Neural cell (in vitro differentiated cells): ENCODE measurements around the gene RBM38. TPM values are rescaled to one million over a fixed set of nuclear protein-coding genes. Genes with fewer than 3 reads are reported as not detected.

ENCODE experiments used
- H2AFZ ChIP-seq: fragments of 200-600, 300-800 bp; sonication (generic), shearing (Covaris generic); 2 replicates; pipeline ENCODE4 v1.6.0; 2014; ENCODE audit warnings: low read depth, mild to moderate bottlenecking, antibody characterized with exemption, low read length, moderate library complexity
- H3F3A ChIP-seq: fragments of 200-600 bp; shearing (Covaris generic); 2 replicates; pipeline ENCODE4 v1.6.1; 2016; ENCODE audit warnings: mild to moderate bottlenecking, moderate library complexity, mixed read lengths, antibody characterized with exemption, low read length; ENCODE audit not compliant: insufficient read depth, poor library complexity, severe bottlenecking
- H3K27ac ChIP-seq: fragments of 200-600, 300-800 bp; sonication (generic), shearing (Covaris generic); 2 replicates; pipeline ENCODE4 v1.5.1; 2014; ENCODE audit warnings: mild to moderate bottlenecking, low read length, moderate library complexity
- H3K27me3 ChIP-seq: fragments of 300-800, 200-600 bp; sonication (generic), shearing (Covaris generic); 2 replicates; pipeline ENCODE4 v1.6.0; 2014; ENCODE audit warnings: mild to moderate bottlenecking, low read depth, low read length, moderate library complexity; ENCODE audit not compliant: insufficient read depth
- H3K36me3 ChIP-seq: fragments of 300-800, 200-600 bp; sonication (generic), shearing (Covaris generic); 2 replicates; pipeline ENCODE4 v1.5.1; 2014; ENCODE audit warnings: mild to moderate bottlenecking, antibody characterized with exemption, low read length, moderate library complexity; ENCODE audit not compliant: insufficient read depth
- H3K4me2 ChIP-seq: fragments of 300-800, 200-600 bp; sonication (generic), shearing (Covaris generic); 2 replicates; pipeline ENCODE4 v1.6.0; 2014; ENCODE audit warnings: mild to moderate bottlenecking, low read length
- H3K4me3 ChIP-seq: fragments of 300-800, 200-600 bp; sonication (generic), shearing (Covaris generic); 2 replicates; pipeline ENCODE4 v1.5.1; 2014; ENCODE audit warnings: mild to moderate bottlenecking, low read length, moderate library complexity
- H3K79me2 ChIP-seq: fragments of 200-600 bp; shearing (Covaris generic); replicated peaks from 2 replicates; pipeline ENCODE4 v1.6.0; 2014; ENCODE audit warnings: mild to moderate bottlenecking, low read length, moderate library complexity; ENCODE audit not compliant: insufficient read depth
- H3K9ac ChIP-seq: fragments of 300-800, 200-600 bp; sonication (generic), shearing (Covaris generic); 2 replicates; pipeline ENCODE4 v1.6.1; 2016; ENCODE audit warnings: mild to moderate bottlenecking, low read length, mixed read lengths
- H3K9me2 ChIP-seq: fragments of 200-600 bp; shearing (Covaris generic); 2 replicates; pipeline ENCODE4 v1.6.1; 2016; ENCODE audit warnings: mild to moderate bottlenecking, low read length, mixed read lengths; ENCODE audit not compliant: insufficient read depth
- H3K9me3 ChIP-seq: fragments of 200-600, 300-800 bp; sonication (generic), shearing (Covaris generic); 2 replicates; pipeline ENCODE4 v1.6.1; 2016; ENCODE audit warnings: mild to moderate bottlenecking, mixed run types, low read length, moderate library complexity, mixed read lengths
- H4K20me1 ChIP-seq: fragments of 200-600 bp; shearing (Covaris generic); 2 replicates; pipeline ENCODE4 v1.6.1; 2016; ENCODE audit warnings: mild to moderate bottlenecking, mixed run types; ENCODE audit not compliant: insufficient read depth
- CTCF ChIP-seq: fragments of 450-650 bp; IDR thresholded peaks from 2 replicates; pipeline ENCODE4 v1.5.1; 2014; ENCODE audit warnings: antibody characterized with exemption, mild to moderate bottlenecking, moderate library complexity; ENCODE audit not compliant: poor library complexity, severe bottlenecking
- EP300 ChIP-seq: fragments of 450-650 bp; conservative IDR thresholded peaks from 2 replicates; pipeline ENCODE4 v1.6.1; 2014; ENCODE audit warnings: antibody characterized with exemption, mild to moderate bottlenecking, moderate library complexity; ENCODE audit not compliant: poor library complexity, severe bottlenecking
- EZH2 ChIP-seq: fragments of 200-600, 300-800 bp; shearing (Covaris generic), sonication (generic); IDR thresholded peaks from 2 replicates; pipeline ENCODE4 v1.6.1; 2014; ENCODE audit warnings: antibody characterized with exemption, low read length, borderline replicate concordance, mild to moderate bottlenecking; ENCODE audit not compliant: insufficient read depth, poor library complexity, severe bottlenecking
- MXI1 ChIP-seq: fragments of 450-650 bp; conservative IDR thresholded peaks from 2 replicates; pipeline ENCODE4 v1.6.1; 2014; ENCODE audit warnings: antibody characterized with exemption, mild to moderate bottlenecking; ENCODE audit not compliant: poor library complexity, severe bottlenecking
- POLR2AphosphoS5 ChIP-seq: IDR thresholded peaks from 2 replicates; pipeline ENCODE4 v1.6.1; 2012
- RAD21 ChIP-seq: fragments of 450-650 bp; conservative IDR thresholded peaks from 2 replicates; pipeline ENCODE4 v1.6.1; 2014; ENCODE audit warnings: antibody characterized with exemption, mild to moderate bottlenecking, moderate library complexity
- REST ChIP-seq: IDR thresholded peaks from 2 replicates; pipeline ENCODE4 v1.6.1; 2012; ENCODE audit warnings: borderline replicate concordance
- SMC3 ChIP-seq: fragments of 450-650 bp; conservative IDR thresholded peaks from 2 replicates; pipeline ENCODE4 v1.6.1; 2014; ENCODE audit warnings: antibody characterized with exemption, mild to moderate bottlenecking, moderate library complexity; ENCODE audit not compliant: poor library complexity
- TAF1 ChIP-seq: IDR thresholded peaks from 2 replicates; pipeline ENCODE4 v1.6.1; 2012; ENCODE audit warnings: low read depth
- polyA plus RNA-seq: library from polyadenylated mRNA; depleted of rRNA; stranded (reverse); fragments of >200 nt; gene quantifications from 2 replicates; pipeline ENCODE4 v1.2.3, GENCODE V29; 2014

RBM38 gene
- polyA plus RNA-seq, 1 donor from 2014 or later, result 19.0 TPM

DNA sequence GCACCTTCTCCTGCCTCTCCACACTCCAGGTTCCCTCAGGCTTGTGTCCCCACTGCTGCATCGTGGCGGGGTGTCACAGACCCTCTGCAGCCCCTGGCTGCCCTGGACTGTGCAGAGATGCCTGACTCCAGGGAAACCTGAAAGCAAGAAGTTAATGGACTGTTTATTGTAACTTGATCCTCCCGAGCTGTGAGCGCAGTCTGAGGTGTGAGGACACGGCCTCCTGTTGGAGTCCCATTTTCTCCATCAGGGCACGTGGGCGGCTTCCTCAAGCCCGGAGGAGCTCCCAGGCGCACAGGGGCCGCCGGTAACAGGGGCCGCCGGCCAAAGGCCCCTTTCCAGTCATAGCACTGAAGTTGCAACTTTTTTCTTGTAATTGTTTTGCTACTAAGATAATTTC, 16.9 kb downstream of the RBM38 start:
- H3F3A ChIP-seq, result no peaks in the 10 kb centered on the region
- no peaks in the 10 kb centered on the region for H3K36me3 ChIP-seq
- TF ChIP-seq EZH2, result no peak
- no peak overlapping the region for H3K4me2 ChIP-seq
- H3K9me2 ChIP-seq, result no peaks in the 10 kb centered on the region
- no peak overlapping the region for H3K27ac ChIP-seq
- no peaks in the 10 kb centered on the region for H3K9me3 ChIP-seq
- no peak overlapping the region for H3K9ac ChIP-seq
- no peaks in the 10 kb centered on the region for H4K20me1 ChIP-seq
- H2AFZ ChIP-seq, result no peak overlapping the region
- no peak overlapping the region for H3K4me3 ChIP-seq
- no peaks in the 10 kb centered on the region for H3K79me2 ChIP-seq
- no peaks in the 10 kb centered on the region for H3K27me3 ChIP-seq

DNA sequence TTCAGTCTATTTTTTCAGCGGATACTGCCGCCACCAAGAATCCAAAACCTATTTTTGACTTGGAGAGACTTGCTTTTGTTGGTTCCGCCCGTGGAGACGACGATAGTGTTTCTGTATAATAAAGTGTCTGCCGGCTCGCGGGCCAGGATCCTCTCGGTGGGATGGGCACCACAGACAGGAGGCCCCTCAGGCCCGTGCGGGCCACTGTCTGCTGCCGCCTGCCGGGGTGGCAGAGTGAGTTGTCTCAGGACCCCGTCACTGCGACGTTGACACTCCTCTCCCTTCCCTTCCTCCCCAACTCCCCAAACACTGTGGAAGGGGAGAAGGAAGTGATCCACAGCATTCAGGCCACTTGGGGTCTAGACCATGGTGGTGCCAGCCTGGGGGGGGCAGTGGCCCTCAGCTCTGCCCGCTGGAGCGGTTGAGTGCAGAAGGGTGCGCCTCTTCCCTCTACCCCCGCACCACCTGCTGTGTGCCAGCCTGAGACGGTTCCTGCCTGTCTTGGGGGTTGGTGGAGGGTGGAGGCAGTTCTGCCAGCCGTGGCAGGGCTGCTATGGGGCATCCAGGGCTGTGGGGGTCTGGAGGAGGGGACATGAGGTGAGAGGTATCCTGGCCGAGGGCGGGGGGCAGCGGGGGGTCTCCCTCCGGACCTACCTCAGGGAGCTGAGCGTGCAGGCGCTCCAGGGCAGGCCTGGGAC, 17.5 kb downstream of the RBM38 start:
- H3K9me2 ChIP-seq, result no peaks in the 10 kb centered on the region
- no peak overlapping the region for H3K4me2 ChIP-seq
- no peaks in the 10 kb centered on the region for H3K79me2 ChIP-seq
- H4K20me1 ChIP-seq, result no peaks in the 10 kb centered on the region
- no peaks in the 10 kb centered on the region for H3F3A ChIP-seq
- TF ChIP-seq MXI1 (no peak), EZH2 (no peak), SMC3 (no peak), EP300 (no peak), RAD21 (no peak), POLR2AphosphoS5 (no peak), TAF1 (no peak), CTCF (no peak), REST (no peak)
- no peaks in the 10 kb centered on the region for H3K36me3 ChIP-seq
- no peaks in the 10 kb centered on the region for H3K27me3 ChIP-seq
- H3K27ac ChIP-seq, result no peak overlapping the region
- no peak overlapping the region for H2AFZ ChIP-seq
- no peak overlapping the region for H3K4me3 ChIP-seq
- no peaks in the 10 kb centered on the region for H3K9me3 ChIP-seq
- H3K9ac ChIP-seq, result no peak overlapping the region
